ENCODE measurements around the gene COL19A1. TPM values are rescaled to one million over a fixed set of nuclear protein-coding genes. Genes with fewer than 3 reads are reported as not detected.
"Not testable (repeated sequence)": the region's sequence is repeated elsewhere in the genome, so short reads cannot be mapped to it uniquely, and the experiment has no call there.

Gene COL19A1
- total and polyA plus RNA-seq, 9 donors = 0.61 to 11.1 (median 2.8) TPM

DNA sequence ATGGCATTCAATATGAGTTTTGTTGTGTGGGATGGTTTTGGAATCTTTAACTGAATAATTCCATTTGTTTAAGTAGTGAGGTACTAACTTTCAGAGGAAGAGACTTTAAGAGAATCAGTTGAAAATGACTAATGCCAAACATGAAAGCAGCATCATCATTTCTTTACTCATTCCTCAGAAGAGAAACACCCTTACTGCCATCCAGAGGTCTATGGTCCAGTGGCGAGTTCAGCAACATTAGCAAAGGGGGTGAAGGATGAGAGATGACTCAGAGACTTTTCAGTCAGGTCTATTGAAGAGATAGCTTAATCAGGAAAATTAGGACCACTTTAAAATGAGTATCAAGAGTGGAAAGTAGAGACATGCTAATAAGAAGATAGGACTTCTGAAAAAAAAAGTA, 118.8 kb downstream of the COL19A1 start:
- no peak for DNase-seq

DNA sequence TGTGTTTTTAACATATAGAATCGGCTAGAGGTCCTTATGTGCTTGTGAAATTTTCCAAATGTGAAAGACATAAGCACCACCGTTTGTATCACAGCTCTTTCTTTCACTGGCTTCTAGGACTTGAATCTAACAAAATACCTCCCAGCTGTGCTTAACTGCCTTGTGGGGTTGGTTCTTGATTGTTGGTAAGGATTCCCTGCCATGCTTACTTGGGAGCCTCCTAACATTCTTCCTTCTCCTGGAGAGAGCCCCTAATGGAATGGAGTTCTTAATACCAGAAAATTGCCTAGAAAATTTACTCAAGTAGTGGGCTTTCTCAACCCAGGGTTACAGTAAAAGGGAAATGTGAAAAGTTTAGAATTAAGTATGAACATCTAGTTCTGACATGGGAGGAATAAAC, 121.2 kb downstream of the COL19A1 start:
- Histone ChIP-seq H3K36me3 (ENCODE audit: control insufficient read depth, insufficient read depth, low read length) (no peaks in the 10 kb centered on the region), H3K27me3 (ENCODE audit: control insufficient read depth, insufficient read depth, low read length) (no peaks in the 10 kb centered on the region), H3K4me3 (ENCODE audit: low read length) (no peak overlapping the region), H3K27ac (ENCODE audit: low read length) (no peak overlapping the region), H3K9me3 (replicated peaks; ENCODE audit: control insufficient read depth, low read depth, low read length) (no peaks in the 10 kb centered on the region), H3K4me1 (ENCODE audit: control insufficient read depth, insufficient read depth, low read length) (no peaks in the 10 kb centered on the region)
- no CpG with 5 or more reads among the region's 2 CpGs for WGBS (ENCODE audit: insufficient coverage)
- no peak for DNase-seq

More for the DNA sequence above, 118.8 kb downstream of the COL19A1 start:
- Histone ChIP-seq H3K4me3 (ENCODE audit: low read length) (no peak overlapping the region), H3K27ac (ENCODE audit: low read length) (no peak overlapping the region), H3K4me1 (ENCODE audit: control insufficient read depth, insufficient read depth, low read length) (no peaks in the 10 kb centered on the region), H3K36me3 (ENCODE audit: control insufficient read depth, insufficient read depth, low read length) (no peaks in the 10 kb centered on the region), H3K9me3 (replicated peaks; ENCODE audit: control insufficient read depth, low read depth, low read length) (no peaks in the 10 kb centered on the region), H3K27me3 (ENCODE audit: control insufficient read depth, insufficient read depth, low read length) (no peaks in the 10 kb centered on the region)
- WGBS (ENCODE audit: insufficient coverage) = no CpG with 5 or more reads among the region's 1 CpG

DNA sequence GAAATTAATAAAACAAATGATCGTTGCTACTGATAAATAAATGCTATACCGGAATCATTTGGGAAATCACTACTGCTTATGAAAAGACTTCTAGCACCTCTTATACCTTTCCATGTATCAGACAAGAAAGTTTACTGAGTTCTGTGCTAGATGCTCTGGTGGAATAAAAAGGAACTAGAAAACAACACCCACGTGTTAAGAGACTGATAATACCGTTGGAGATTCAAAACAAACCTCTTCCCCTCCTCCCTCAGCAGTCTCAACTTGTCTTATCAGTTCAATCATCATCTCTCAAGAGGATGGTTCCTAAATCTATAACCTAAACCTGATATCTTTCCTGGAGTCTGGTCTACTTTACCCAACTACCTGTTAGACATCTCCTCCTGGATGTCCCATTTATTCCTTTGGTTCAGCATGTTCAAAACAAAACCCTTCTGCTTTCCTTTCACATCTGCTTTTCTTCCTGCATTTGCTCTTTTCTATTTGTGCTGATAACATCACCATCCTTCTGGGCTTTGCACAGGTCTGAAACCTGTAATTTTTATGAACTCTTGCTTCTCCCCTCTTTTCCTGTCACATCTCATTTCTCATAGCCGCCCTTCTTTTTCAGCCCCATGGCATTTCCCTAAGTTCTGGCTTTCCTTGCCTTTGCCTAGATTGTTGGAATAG, 122.2 kb downstream of the COL19A1 start:
- Histone ChIP-seq H3K27ac (ENCODE audit: low read length) (no peak overlapping the region), H3K4me3 (ENCODE audit: low read length) (no peak overlapping the region), H3K27me3 (ENCODE audit: control insufficient read depth, insufficient read depth, low read length) (no peaks in the 10 kb centered on the region), H3K9me3 (replicated peaks; ENCODE audit: control insufficient read depth, low read depth, low read length) (no peaks in the 10 kb centered on the region), H3K36me3 (ENCODE audit: control insufficient read depth, insufficient read depth, low read length) (no peaks in the 10 kb centered on the region), H3K4me1 (ENCODE audit: control insufficient read depth, insufficient read depth, low read length) (no peaks in the 10 kb centered on the region)
- no peak for DNase-seq
- WGBS (ENCODE audit: insufficient coverage) = 37% methylated on average over 2 of the region's 5 CpGs

DNA sequence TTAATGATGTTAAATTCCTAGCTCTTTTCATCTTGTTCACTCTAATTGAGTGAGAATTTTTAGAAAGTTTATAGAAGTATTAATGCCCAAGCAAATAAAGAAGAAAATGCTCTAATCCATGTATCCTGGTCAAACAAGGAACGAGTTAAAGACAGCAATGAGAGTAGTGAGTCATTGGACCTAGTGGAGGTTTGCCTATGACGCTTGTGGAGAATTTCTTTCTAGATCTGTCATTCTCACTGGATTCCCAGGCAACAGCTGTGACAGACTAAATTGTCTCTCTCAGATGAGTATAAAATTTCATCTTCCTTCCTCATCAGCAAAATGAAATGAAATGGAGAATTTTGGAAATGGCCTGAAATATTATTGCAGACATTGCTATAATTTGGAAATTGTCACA, 127.9 kb downstream of the COL19A1 start:
- Histone ChIP-seq H3K36me3 (ENCODE audit: control insufficient read depth, insufficient read depth, low read length) (no peaks in the 10 kb centered on the region), H3K4me1 (ENCODE audit: control insufficient read depth, insufficient read depth, low read length) (no peaks in the 10 kb centered on the region), H3K9me3 (replicated peaks; ENCODE audit: control insufficient read depth, low read depth, low read length) (no peaks in the 10 kb centered on the region), H3K27ac (ENCODE audit: low read length) (no peak overlapping the region), H3K4me3 (ENCODE audit: low read length) (no peak overlapping the region), H3K27me3 (ENCODE audit: control insufficient read depth, insufficient read depth, low read length) (no peaks in the 10 kb centered on the region)
- no CpG with 5 or more reads among the region's 2 CpGs for WGBS (ENCODE audit: insufficient coverage)
- peak; percentile 25 for DNase-seq

DNA sequence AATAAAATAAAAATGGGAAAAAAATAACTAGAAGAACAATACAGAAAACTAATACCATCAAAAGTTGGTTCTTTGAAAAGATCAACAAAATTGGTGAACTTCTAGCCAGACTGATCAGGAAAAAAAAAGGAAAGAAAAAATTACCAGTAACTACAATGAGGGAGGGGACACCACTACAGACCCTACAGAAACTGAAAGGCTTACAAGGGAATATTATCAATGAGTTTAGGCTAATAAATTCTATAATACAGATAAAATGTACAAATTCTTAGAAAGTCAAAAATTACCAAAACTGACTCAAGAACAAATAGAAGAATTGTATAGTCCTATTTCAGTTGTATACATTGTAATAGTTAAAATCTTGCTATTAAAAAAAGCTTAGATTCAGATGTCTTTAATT, 141.8 kb downstream of the COL19A1 start:
- DNase-seq = no peak
- no peaks in the 10 kb centered on the region for H3K4me1 ChIP-seq (ENCODE audit: control insufficient read depth, insufficient read depth, low read length)
- H3K27me3 ChIP-seq (ENCODE audit: control insufficient read depth, insufficient read depth, low read length) = no peaks in the 10 kb centered on the region
- H3K27ac ChIP-seq (ENCODE audit: low read length) = no peak overlapping the region
- no peak overlapping the region for H3K4me3 ChIP-seq (ENCODE audit: low read length)
- peaks cover 6% of the 10 kb centered on the region for H3K9me3 ChIP-seq (replicated peaks; ENCODE audit: control insufficient read depth, low read depth, low read length)
- no peaks in the 10 kb centered on the region for H3K36me3 ChIP-seq (ENCODE audit: control insufficient read depth, insufficient read depth, low read length)

DNA sequence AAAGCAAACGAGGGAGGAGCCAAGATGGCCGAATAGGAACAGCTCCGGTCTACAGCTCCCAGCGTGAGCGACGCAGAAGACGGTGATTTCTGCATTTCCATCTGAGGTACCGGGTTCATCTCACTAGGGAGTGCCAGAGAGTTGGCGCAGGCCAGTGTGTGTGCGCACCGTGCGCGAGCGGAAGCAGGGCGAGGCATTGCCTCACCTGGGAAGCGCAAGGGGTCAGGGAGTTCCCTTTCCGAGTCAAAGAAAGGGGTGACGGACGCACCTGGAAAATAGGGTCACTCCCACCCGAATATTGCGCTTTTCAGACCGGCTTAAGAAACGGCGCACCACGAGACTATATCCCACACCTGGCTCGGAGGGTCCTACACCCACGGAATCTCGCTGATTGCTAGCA, 144.0 kb downstream of the COL19A1 start:
- H3K36me3 ChIP-seq (ENCODE audit: control insufficient read depth, insufficient read depth, low read length); DNase-seq; H3K27ac ChIP-seq (ENCODE audit: low read length); H3K9me3 ChIP-seq (replicated peaks; ENCODE audit: control insufficient read depth, low read depth, low read length); H3K27me3 ChIP-seq (ENCODE audit: control insufficient read depth, insufficient read depth, low read length); H3K4me1 ChIP-seq (ENCODE audit: control insufficient read depth, insufficient read depth, low read length); H3K4me3 ChIP-seq (ENCODE audit: low read length): not testable (repeated sequence)
- 98% methylated on average over 14 of the region's 28 CpGs for WGBS (ENCODE audit: insufficient coverage)

DNA sequence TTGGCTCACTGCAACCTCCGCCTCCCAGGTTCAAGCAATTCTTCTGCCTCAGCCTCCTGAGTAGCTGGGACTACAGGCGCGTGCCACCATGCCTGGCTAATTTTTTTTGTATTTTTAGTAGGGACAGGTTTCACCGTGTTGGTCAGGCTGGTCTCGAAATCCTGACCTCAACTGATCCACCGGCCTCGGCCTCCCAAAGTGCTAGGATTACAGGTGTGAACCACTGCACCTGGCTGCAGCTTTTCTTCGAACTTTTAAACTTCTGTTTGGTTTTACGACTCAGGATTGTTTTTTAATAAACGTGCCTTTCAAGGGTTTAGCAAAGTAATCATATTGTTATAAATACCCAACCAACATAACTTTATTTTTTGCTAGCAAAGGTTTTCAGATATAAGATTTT, 156.8 kb downstream of the COL19A1 start:
- H3K4me3 ChIP-seq (ENCODE audit: low read length); DNase-seq; H3K36me3 ChIP-seq (ENCODE audit: control insufficient read depth, insufficient read depth, low read length); H3K9me3 ChIP-seq (replicated peaks; ENCODE audit: control insufficient read depth, low read depth, low read length); H3K4me1 ChIP-seq (ENCODE audit: control insufficient read depth, insufficient read depth, low read length); H3K27ac ChIP-seq (ENCODE audit: low read length); H3K27me3 ChIP-seq (ENCODE audit: control insufficient read depth, insufficient read depth, low read length): not testable (repeated sequence)
- WGBS (ENCODE audit: insufficient coverage) = 97% methylated on average over 5 of the region's 10 CpGs

DNA sequence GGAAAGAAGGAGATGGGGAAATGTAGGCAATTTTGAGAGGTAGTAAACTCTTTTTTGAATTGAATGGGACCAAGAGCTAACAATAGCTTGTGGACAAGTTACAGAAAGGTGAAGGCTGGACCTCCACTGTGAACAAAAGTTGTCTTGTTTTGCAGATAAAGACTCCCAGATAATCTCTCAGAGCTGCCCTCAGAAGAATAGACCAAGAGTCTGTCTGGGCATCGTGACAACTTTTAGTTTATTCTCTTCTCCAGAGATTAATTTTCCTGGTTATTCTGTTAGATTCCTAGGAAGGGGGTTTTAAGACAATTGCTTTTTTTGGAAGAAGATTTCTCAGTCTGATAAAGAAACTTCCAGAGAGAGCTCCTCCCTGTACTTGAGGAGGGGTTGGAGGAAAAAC, 161.9 kb downstream of the COL19A1 start:
- no peak overlapping the region for H3K27ac ChIP-seq (ENCODE audit: low read length)
- H3K9me3 ChIP-seq (replicated peaks; ENCODE audit: control insufficient read depth, low read depth, low read length) = no peaks in the 10 kb centered on the region
- DNase-seq = peak; percentile 33
- H3K4me3 ChIP-seq (ENCODE audit: low read length) = no peak overlapping the region
- no peaks in the 10 kb centered on the region for H3K27me3 ChIP-seq (ENCODE audit: control insufficient read depth, insufficient read depth, low read length)
- peaks cover 2% of the 10 kb centered on the region for H3K4me1 ChIP-seq (ENCODE audit: control insufficient read depth, insufficient read depth, low read length)
- H3K36me3 ChIP-seq (ENCODE audit: control insufficient read depth, insufficient read depth, low read length) = no peaks in the 10 kb centered on the region
- WGBS (ENCODE audit: insufficient coverage) = no CpG with 5 or more reads among the region's 1 CpG

DNA sequence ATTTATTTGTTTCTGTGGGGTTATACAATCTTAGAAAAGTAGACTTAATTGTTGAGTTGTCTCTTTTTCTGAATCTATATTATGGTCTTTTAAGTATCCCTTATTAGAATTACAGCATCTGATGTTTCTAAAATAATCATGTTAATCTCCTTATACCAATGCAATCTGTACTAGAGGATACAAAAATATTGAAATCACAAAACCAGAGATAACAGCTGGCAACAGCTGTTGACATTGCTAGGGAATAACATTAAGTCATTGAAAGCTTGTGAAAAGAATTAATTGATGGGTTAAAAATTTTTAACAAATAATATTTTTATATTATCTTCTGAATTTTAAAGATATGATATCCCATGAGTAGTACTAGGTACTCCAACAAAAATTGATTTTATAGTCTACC, 162.6 kb downstream of the COL19A1 start:
- DNase-seq = peak; percentile 29
- Histone ChIP-seq H3K4me1 (ENCODE audit: control insufficient read depth, insufficient read depth, low read length) (peaks cover 2% of the 10 kb centered on the region), H3K27ac (ENCODE audit: low read length) (no peak overlapping the region), H3K4me3 (ENCODE audit: low read length) (no peak overlapping the region), H3K9me3 (replicated peaks; ENCODE audit: control insufficient read depth, low read depth, low read length) (no peaks in the 10 kb centered on the region), H3K36me3 (ENCODE audit: control insufficient read depth, insufficient read depth, low read length) (no peaks in the 10 kb centered on the region), H3K27me3 (ENCODE audit: control insufficient read depth, insufficient read depth, low read length) (no peaks in the 10 kb centered on the region)

DNA sequence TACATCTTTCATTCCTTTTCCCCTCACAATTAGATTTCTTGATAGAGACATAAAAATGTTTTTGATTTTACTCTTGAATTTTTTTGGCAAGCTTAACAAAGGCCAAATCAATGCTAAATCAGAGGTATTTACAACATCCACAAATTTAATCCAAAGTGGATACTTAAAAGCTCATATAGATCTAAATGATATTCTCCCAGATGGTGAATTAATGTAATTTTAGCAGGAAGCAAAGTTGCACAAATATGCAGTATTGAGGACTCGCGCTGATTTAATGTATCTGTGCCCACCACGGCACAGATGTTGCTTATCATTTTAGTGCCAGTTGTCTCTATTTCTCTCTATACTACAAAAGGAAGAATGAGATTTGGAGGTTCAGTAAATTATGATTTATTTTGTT, 167.4 kb downstream of the COL19A1 start:
- H3K27me3 ChIP-seq (ENCODE audit: control insufficient read depth, insufficient read depth, low read length) = no peaks in the 10 kb centered on the region
- no peak overlapping the region for H3K4me3 ChIP-seq (ENCODE audit: low read length)
- no peak for DNase-seq
- no CpG with 5 or more reads among the region's 3 CpGs for WGBS (ENCODE audit: insufficient coverage)
- no peaks in the 10 kb centered on the region for H3K9me3 ChIP-seq (replicated peaks; ENCODE audit: control insufficient read depth, low read depth, low read length)
- H3K36me3 ChIP-seq (ENCODE audit: control insufficient read depth, insufficient read depth, low read length) = no peaks in the 10 kb centered on the region
- H3K4me1 ChIP-seq (ENCODE audit: control insufficient read depth, insufficient read depth, low read length) = no peaks in the 10 kb centered on the region
- no peak overlapping the region for H3K27ac ChIP-seq (ENCODE audit: low read length)

DNA sequence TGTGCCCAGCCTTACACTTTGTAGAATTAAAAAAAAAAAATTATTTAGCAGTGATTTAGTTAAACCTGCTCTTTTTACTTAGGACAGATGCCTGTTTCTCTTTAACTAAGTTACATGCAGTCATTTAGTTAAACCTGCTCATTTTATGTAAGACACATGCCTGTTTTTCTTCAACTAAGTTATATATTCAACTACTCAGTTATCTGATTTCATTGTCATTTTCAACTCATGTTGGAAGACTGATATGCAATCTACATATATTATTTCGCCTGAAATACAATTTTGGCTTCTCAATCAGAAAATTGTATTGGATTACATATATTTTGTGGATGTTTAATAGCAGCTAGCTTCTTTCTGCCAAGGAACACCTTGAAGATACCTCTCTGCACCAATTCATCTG, 171.1 kb downstream of the COL19A1 start:
- no CpG with 5 or more reads among the region's 1 CpG for WGBS (ENCODE audit: insufficient coverage)

More for the DNA sequence above, 171.1 kb downstream of the COL19A1 start:
- Histone ChIP-seq H3K4me3 (ENCODE audit: low read length) (no peak overlapping the region), H3K4me1 (ENCODE audit: control insufficient read depth, insufficient read depth, low read length) (no peaks in the 10 kb centered on the region), H3K9me3 (replicated peaks; ENCODE audit: control insufficient read depth, low read depth, low read length) (no peaks in the 10 kb centered on the region), H3K27me3 (ENCODE audit: control insufficient read depth, insufficient read depth, low read length) (no peaks in the 10 kb centered on the region), H3K36me3 (ENCODE audit: control insufficient read depth, insufficient read depth, low read length) (no peaks in the 10 kb centered on the region), H3K27ac (ENCODE audit: low read length) (no peak overlapping the region)
- DNase-seq = no peak
